Measurements from ENCODE around the gene ERCC4.

The ERCC4 gene

DNA sequence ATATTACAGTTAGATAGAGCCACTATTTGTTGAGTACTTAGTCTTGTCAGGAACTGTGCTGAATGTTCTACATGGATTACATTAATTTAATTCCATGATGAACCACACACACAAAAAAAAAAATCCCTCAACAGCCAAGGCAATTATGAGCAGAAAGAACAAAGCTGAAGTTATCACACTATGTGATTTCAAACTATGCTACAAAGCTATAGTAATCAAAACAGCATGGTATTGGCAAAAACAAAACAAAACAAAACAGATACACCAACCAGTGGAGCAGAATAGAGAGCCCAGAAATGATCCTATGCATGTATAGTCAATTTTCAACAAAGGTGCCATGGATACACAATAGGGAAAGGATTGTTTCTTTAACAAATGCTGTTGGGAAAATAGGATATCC, 8.1 kb upstream of the ERCC4 start:
- DNase-seq: no peak

DNA sequence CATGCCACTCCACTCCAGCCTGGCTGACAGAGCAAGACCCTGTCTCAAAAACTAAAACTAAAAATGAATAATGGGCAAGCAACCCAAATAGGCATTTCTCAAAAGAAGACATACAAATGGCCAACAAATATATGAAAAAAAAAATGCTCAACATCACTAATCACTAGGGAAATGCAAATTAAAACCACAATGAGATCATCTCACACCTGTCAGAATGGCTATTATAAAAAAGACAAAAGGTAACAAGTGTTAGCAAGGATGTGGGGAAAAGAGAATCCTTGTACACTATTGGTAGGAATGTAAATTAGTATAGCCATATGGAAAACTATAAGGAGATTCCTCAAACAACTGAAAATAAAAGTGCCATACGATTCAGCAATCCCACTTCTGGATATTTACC, 7.1 kb upstream of the ERCC4 start:
- no peak for DNase-seq

DNA sequence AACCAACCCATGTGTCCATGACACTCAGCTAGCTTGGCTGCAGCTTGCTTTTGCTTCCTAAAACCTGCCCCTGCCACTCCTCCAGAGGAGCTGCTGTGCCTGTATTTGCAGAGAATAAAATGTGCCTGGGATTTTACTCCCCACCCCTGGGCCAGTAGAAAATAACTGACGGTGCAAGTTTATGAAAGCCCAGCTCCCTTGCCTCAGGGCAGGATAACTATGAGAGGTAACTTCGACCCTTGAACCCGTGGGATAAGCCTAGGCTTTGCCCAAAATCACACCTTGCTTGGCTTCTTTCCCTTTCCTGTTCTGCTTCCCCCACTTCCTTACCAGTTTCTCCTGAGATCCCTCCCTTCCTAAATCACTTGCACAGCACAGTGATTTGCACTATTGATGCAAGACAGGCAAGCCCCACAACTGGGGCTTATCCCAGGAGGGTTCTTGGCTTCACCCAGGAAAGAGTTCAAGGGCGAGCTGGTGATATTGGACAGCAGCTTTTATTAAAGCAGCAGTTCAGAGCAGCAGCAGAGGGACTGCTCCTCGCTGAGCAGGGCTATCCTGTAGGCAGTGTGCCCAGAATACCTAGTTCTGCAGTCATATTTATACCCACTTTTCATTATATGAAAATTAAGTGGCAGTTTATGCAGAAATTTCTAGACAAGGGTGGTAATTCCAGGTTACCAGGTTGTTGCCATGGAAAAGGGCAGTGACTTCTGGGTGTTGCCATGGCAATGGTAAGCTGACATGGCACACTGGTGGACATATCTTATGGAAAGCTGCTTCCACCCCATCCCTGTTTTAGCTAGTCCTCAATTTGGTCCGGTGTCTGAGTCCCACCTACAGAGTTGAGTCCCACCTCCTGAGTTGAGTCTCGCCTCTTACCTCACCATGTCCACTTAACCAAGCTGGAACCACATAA, 6.3 kb upstream of the ERCC4 start:
- no peak for DNase-seq

DNA sequence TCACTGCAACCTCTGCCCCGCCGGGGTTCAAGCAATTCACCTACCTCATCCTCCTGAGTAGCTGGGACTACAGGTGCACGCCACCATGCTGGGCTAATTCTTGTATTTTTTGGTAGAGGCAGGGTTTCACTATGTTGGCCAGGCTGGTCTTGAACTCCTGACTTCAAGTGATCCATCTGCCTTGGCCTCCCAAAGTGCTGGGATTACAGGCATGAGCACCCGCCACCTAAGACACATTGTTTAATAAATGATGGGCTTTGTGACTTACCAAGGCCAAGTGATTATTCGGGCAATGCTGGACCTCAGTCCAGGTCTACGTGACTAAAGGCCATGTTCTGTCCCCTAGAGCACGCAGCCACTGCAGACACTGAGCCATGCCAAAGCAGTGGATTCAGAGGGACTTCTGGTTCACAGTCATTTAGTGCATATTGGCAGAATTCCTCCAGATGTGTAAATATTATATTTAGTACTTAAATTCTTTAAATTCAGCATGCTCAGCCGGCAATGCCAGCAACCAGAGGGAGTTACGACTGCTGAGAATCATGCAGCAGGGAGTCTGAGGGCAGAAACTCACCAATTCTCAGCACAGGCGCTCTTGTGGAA, 4.8 kb upstream of the ERCC4 start:
- DNase-seq: no peak

DNA sequence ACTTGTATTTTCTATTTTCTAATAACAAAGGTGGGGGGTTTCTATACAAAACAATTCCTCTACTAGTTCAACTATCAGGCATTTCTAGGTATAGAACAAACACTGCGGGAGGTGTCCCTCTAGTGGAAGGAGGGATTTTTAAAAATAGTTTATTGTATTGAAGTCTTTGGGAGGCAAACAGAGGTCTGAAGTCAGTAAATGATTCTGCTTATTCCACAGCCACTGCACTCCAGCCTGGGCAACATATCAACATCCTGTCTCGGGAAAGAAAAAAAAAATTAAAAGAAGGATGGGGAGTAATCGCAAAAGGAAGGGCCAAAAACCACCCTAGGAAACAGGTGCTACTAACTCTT, 648 bp upstream of the ERCC4 start:
- no peak for DNase-seq

DNA sequence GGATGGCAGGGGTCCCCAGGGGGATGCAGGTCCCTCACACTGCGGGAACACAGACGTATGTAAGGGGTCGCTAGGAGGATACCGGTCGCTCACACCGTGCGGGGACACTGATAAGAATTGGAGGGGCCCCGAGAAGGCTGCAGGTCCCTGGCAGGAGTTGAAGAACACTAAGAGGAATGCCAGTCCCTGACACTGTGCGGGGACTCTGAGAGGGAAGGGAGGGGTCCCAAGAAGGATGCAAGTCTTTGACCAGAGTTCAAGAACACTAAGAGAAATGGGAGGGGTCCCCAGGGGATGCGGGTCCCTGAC, 510 bp downstream of the ERCC4 start:
- DNase-seq: no peak

DNA sequence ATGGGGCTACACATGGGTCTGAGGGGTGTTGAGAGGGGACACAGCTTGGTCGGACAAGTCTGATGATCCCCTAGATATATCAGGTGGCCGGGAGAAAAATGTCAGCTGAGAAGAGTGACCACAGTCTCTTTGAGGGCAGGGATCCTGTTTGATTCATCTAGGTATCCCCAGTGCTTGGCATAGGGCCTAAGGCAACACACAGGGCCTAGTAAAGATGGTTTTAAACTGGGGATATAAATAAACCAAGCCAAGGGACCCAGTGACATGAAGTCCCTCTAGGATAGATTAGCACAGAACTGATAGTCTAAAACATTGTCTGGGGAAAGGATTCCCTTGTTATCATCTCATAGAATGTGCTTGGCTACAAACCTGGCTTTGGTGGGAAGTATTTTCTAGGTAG, 1.4 kb downstream of the ERCC4 start:
- DNase-seq: no peak

DNA sequence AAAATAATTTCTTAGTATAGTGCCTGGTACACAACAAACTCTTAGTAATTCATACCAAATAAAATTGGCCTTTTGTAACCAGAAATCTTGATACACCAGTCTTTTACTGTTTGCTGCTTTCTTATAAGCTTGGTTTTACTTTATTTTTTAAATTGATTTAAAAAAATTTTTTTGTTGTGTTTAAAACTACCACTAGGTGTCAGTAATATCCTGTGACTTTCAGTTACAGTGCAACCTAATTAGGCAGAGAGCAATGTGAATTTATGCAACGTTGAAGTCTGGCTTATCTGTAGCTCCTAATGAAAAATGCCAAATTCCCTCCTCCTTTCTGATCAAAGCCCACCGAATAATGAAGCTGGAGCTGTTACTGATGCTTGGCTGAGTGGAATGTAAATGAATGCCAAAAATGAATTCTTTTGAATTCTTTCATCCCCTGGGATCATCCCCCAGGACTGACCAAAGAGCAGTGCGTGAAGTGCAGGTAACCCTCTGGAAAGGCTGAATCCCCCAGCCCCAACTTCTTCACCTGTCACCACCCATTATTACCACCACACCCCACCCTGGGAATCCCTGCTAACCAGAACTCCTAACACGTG, 3.8 kb downstream of the ERCC4 start:
- no peak for DNase-seq

DNA sequence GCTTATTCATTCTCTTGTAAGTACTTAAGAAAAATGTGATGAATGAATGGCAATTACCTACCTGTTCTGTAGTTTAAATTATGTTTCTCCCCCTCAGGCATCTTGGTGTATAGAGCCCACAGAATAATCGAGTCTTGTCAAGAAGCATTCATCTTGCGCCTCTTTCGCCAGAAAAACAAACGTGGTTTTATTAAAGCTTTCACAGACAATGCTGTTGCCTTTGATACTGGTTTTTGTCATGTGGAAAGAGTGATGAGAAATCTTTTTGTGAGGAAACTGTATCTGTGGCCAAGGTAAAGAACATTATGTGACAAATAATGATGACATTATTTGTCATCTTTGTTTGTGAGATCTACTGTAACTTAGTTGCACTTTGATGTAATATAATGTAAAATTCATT, 6.5 kb downstream of the ERCC4 start:
- no peak for DNase-seq

DNA sequence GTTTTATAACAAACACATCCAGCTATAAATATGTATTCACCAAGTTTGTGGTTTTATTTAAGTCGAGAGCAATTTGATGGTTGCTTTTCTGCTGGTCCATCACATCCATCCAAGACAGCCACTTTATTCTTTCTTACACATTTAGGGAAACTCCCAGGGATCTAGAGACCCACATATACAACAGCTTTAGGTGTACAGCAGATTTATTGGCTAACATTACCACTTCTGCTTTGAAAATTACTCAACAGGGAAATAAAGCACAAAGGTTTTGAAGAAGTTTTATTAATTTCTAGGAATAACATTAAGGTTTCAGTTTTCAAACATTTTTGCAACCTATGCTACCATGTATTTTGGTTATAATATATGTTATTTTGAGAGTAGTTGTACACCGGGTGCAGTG, 6.9 kb downstream of the ERCC4 start:
- DNase-seq: no peak

DNA sequence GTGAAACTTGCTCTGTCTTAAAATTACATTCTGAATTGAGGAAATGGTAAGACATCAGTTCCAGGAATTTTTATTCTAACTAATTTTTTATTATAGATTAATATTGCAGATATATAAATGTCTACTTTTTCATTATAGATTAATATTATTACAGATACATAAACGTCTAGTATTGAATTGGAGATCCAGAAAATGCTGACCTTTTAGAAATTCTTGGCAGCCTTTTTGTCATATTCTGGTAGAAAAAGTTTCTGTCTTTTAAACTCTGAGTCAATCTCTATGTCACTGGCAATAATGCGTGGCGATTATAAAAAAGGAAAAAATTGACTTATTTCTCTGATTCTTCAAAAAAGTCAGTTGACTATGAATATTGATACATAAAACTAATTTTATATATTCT, 8.7 kb downstream of the ERCC4 start:
- DNase-seq: no peak

DNA sequence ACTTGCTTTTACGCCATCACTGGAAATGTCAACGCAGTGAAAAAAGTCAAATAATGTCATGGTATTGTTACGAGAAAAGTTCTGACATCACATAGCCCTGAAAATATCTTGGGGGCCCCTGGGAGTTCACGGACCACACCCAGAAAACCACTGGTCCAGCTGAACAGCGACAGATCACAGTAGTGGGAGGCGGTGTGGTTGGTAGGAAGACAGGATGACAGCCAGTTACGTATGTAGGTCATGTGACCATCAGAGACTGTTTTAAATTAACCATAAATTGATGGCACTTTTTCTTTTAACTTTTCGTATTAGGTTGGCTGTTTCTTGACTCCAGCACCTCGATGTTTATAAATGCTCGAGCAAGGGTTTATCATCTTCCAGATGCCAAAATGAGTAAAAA, 11.9 kb downstream of the ERCC4 start:
- DNase-seq: no peak

DNA sequence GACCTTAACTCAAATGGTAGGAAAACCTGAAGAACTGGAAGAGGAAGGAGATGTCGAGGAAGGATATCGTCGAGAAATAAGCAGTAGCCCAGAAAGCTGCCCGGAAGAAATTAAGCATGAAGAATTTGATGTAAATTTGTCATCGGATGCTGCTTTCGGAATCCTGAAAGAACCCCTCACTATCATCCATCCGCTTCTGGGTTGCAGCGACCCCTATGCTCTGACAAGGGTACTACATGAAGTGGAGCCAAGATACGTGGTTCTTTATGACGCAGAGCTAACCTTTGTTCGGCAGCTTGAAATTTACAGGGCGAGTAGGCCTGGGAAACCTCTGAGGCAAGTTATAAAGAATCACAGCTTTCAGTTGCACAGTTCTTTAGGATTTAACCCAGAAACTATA, 15.5 kb downstream of the ERCC4 start:
- DNase-seq: no peak

DNA sequence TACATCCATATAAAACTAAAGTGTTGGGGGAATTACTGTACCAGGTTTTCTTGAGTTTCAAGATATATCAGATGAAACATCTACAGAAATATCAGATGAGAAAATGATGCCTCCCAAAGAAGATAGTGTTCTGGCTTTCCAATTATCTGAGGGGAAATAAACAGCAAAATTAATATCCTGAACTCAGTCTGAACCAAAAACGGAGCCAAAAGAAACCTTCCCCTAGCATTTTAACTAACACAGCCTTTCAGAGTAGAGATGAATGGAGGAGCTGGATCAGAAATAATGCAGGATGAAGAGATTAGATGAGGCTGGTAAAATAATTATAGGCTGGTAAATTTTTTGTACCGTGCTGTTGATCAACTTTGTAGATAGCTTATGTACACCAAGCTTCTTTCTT, 16.2 kb downstream of the ERCC4 start:
- no peak for DNase-seq

DNA sequence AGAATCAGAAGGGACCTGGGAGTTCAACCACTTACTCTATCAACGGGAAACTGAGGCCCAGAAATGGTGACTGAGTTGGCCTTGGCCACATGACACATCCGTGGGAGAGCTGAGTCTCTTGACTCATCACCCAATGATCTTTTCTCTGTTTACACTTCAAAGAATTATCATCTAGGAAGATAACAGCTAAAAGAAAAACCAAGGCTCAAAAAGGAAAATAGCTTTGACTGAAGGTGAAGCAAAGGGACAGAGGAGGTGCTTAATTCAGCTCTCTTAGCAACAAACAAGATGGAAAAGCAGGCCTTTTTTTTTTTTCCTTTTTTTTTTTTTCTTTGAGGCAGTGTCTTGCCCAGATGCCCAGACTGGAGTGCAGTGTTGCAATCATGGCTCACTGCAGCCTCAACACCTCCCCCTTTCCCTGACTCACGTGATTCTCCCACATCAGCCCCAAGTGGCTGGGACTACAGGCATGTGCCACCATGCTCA, 16.7 kb downstream of the ERCC4 start:
- DNase-seq: no peak

DNA sequence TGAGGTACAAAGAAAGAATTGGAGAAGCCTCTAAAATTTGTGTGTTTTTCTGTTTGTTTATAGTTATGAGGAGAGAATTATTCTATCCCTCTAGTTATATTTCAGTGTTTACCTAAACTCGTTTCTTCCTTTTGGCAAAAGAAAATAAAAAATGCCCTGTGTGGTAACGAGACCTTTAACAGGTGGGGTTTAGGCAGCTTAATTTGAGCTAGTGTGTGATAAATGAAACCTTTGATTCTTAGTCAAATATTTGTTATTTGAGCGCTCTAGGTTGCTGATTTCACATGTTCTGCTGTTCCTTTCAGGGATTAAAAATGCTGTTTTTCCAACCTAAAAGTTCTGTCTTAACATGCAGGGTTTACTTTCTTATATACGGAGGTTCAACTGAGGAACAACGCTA, 17.5 kb downstream of the ERCC4 start:
- no peak for DNase-seq

DNA sequence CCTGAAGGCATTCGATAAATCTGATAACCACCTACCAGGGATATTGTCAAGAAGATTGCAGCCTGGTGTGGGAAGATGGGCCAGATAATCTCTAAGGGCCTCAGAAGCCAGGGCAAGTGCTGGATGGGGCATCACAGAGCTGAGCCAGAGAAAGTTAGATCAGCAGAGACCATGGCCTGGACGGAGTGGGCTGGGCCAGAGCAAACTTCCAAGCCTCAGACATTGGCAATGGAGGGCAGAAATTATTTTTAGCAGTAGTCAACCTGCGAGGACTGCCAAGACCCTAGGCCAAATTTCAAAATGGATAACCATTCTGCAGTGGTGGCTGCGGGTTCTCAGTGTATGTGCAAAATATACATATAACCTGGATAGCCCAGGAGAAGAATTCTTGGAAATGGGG, 18.5 kb downstream of the ERCC4 start:
- DNase-seq: no peak

DNA sequence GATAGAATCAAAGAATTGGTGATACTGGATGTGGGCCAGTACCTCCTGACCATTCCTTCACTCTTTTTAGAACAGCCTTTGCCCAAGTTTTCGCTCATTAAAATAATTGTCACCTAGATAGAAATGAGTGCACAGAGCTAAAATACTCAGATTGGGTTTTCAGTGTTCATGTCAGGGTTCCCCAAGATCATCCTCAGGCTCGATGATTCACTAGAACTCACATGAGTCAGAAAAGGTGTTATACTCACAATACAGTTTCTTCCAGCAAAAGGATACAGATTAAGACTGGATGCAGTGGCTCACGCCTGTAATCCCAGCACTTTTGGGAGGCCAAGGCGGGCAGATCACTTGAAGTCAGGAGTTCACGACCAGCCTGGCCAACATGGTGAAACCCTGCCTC, 19.9 kb downstream of the ERCC4 start:
- DNase-seq: no peak

DNA sequence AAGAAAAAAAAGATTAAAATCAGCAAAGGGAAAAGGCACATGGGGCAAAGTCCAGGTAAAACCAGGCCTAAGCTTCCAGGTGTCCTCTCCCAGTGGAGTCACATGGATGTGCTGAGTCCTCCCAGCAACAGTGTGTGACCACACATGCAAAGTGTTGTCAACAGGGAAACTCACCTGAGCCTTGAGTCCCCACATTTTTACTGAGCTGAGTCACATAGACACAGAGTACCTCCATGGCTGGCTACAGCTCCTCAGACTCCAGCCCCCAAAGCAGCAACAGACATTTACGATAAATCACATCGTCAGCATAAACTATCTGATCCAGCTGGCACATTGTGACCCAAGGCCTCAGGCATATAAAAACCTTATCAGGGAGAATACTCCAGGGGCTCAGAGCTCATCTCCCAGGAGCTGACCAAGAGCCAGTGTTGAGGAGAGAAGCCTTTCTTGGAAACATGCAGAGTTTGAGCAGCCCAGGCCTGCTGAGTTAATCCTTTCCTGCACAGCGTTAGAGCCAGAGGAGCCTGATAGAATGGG, 20.5 kb downstream of the ERCC4 start:
- DNase-seq: no peak

DNA sequence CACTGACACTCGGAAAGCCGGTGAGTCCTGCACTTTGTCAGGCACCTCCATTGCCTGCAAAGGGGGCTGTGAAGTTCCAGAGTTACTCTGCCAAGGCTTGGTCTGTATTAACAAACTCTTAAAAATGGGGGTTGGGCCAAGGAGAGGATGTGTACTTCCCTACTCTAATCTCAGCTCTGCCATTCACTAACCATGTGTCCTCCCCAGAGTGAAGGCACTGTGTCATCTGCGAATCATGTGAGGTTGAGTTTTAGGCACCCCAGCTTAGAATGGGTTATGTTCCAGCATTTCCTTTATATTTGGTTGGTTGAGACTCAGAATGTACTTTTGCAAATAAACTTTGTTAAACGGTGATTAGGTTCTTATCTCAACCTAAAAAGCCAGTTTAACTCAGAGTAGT, 24.9 kb downstream of the ERCC4 start:
- DNase-seq: no peak

DNA sequence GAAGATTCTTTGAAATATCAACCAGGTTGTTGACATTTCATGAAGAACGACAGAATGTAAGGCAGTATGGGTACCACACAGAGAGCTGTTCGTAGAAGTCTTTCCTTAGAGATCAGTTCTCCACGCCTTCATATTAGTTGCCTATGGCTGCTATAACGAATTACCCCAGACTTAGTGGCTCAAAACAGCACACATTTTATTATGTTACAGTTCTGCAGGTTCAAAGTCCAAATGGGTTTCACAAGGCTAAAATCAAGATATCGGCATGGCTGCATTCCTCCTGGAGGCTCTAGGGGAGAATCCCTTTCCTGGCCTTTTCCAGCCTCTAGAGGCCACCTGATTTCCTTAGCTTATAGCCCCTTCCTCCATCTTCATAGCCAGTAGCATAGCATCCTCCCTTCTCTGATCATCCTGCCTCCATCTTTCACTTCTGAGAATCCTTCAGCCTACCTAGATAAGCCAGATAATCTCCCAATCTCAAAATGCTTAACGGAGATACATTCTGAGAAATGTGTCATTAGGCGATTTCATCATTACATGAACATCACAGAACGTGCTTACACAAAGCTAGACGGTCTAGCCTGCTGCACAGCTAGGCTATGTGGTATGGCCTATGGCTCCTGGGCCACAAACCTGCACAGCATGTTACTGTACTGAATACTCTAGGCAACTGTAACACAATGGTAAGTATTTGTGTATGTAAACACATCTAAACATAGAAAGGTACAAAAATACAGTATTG, 26.0 kb downstream of the ERCC4 start:
- DNase-seq: no peak

DNA sequence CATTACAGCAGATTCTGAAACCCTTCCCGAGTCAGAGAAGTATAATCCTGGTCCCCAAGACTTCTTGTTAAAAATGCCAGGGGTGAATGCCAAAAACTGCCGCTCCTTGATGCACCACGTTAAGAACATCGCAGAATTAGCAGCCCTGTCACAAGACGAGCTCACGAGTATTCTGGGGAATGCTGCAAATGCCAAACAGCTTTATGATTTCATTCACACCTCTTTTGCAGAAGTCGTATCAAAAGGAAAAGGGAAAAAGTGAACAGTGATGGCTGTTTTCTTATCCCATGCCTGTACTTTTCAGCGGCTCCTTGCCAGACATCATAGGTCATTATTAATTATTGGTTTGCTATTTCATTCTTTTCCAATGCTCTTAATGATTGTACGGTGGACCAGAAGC, 28.1 kb downstream of the ERCC4 start:
- no peak for DNase-seq

DNA sequence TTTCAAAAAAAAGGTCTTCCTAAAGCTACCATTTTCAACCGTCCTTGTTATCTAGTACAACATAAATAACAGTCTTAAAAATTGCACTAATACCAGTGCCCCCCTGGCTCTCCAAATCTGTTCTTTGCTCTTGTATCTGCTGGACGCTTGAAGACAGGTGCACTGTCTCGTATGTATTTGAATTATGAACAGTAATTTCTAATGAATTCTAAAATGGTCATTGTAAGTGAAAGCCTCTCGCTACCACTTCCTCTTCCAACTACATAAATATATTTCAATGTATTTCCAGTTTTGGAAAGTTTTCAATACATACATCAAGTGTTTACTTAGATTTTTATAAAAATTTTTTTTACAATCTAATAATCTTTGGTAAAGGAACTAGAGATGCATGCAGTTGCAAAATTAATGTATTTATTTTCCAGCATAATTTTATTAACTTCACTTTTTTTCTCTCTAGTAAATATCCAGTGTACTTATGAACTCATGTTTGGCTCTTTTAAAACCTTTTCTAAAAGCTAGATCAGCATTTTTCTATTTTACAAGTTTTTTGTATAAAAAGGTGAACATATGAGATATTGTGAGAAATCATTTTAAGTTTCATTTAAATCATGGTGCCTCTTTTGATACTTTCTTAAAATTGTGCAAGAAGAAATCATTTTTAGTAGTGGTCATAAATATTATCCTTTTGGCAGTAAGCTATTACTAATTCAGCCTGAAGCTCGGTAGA, 31.0 kb downstream of the ERCC4 start:
- DNase-seq: no peak
